ENCODE measurements around the gene DRGX. TPM values are rescaled to one million over a fixed set of nuclear protein-coding genes. Genes with fewer than 3 reads are reported as not detected.

DRGX gene
- total and polyA plus RNA-seq, 10 of the 15 experiments (the other 5 are each of a cell fraction or from before 2014, with no cell fraction given), result not detected

GRCh38 chr10:49347342-49347741, 48.5 kb downstream of the DRGX start:
- ChIA-PET SMC1A (ENCODE audit: uncharacterized antibody, unreplicated experiment) (no interaction called here), POLR2A (no interaction called here), RAD21 (ENCODE audit: unreplicated experiment) (no interaction called here), CTCF (no interaction called here)
- ATAC-seq (no peak), DNase-seq (ENCODE audit: low read depth, low spot score) (no peak), FAIRE-seq (no peak)
- no peaks in the 10 kb centered on the region for H3K79me2 ChIP-seq (ENCODE audit: control insufficient read depth, insufficient read depth, low read length)
- H3K4me2 ChIP-seq (ENCODE audit: control insufficient read depth, insufficient read depth), result no peak overlapping the region
- no peak overlapping the region for H3K27ac ChIP-seq (ENCODE audit: control insufficient read depth, insufficient read depth)
- H3K27me3 ChIP-seq (replicated peaks in 1 of 2; ENCODE audit: control insufficient read depth in 2 of 2, insufficient read depth in 2 of 2, low read length in 1 of 2), result no peaks in the 10 kb centered on the region
- no TSS peak for BruUV-seq (replicated peaks)
- TF ChIP-seq SMARCA5 (IDR thresholded peaks at IDR 0.05) (no peak), GATAD2B (conservative IDR thresholded peaks at IDR 0.05; ENCODE audit: low read depth) (no peak), NBN (IDR thresholded peaks at IDR 0.05) (no peak), ZNF274 (IDR thresholded peaks at IDR 0.05; ENCODE audit: insufficient read depth, insufficient read length) (no peak), CHD4 (IDR thresholded peaks at IDR 0.05) (no peak), ATF7 (IDR thresholded peaks at IDR 0.05; ENCODE audit: low read depth) (no peak), BMI1 (IDR thresholded peaks at IDR 0.05; ENCODE audit: borderline replicate concordance) (no peak), ESRRA (IDR thresholded peaks at IDR 0.05; ENCODE audit: low read length) (no peak), ZNF592 (IDR thresholded peaks at IDR 0.05) (no peak), TBL1XR1 (IDR thresholded peaks at IDR 0.05; ENCODE audit: low read depth, low read length) (no peak), ZBTB33 (IDR thresholded peaks at IDR 0.05) (no peak), GABPA (IDR thresholded peaks at IDR 0.05; ENCODE audit: low read depth) (no peak), EGR1 (IDR thresholded peaks at IDR 0.05; ENCODE audit: borderline replicate concordance in 1 of 2, low read depth in 2 of 2, low read length in 2 of 2) (no peak), MTA2 (IDR thresholded peaks at IDR 0.05; ENCODE audit: low read depth) (no peak), CEBPB (IDR thresholded peaks at IDR 0.05; ENCODE audit: borderline replicate concordance in 1 of 2, low read depth in 2 of 2, low read length in 2 of 2) (no peak)
- in situ Hi-C loops (cut with MboI) (no loop called here), intact Hi-C loops (cut with micrococcal nuclease; ENCODE audit: unreplicated experiment) (no loop called here)
- no peaks in the 10 kb centered on the region; the same call in 2 of the 3 replicates for H3K9me3 ChIP-seq (replicated peaks; ENCODE audit: control insufficient read depth, insufficient read depth, low read length)
- no peak overlapping the region for H3K9ac ChIP-seq (ENCODE audit: control insufficient read depth, insufficient read depth, low read length)
- no peaks in the 10 kb centered on the region for H4K20me1 ChIP-seq (ENCODE audit: control insufficient read depth, insufficient read depth)
- WGBS (ENCODE audit: insufficient coverage, insufficient replicate concordance, low lambda C conversion rate, missing lambda C conversion rate), result 21% methylated on average over 4 of the region's 4 CpGs
- H3K4me3 ChIP-seq, result no peak overlapping the region
- H2AFZ ChIP-seq (ENCODE audit: control insufficient read depth, low read depth, low read length), result no peak overlapping the region
- no peaks in the 10 kb centered on the region for H3K4me1 ChIP-seq (ENCODE audit: control insufficient read depth, insufficient read depth, low read length)
- H3K36me3 ChIP-seq (ENCODE audit: control insufficient read depth in 2 of 2, insufficient read depth in 2 of 2, low read length in 1 of 2), result no peaks in the 10 kb centered on the region

Data from GM12878 (cell line).